GM21447 (cell line): Measurements from ENCODE around the gene CHI3L2.

Experiments
- ATAC-seq: cut with Tn5 transposase; IDR thresholded peaks from one replicate; pipeline ENCODE4 v1.9.1; 2021; ENCODE audit not compliant: unreplicated experiment

The CHI3L2 gene

DNA sequence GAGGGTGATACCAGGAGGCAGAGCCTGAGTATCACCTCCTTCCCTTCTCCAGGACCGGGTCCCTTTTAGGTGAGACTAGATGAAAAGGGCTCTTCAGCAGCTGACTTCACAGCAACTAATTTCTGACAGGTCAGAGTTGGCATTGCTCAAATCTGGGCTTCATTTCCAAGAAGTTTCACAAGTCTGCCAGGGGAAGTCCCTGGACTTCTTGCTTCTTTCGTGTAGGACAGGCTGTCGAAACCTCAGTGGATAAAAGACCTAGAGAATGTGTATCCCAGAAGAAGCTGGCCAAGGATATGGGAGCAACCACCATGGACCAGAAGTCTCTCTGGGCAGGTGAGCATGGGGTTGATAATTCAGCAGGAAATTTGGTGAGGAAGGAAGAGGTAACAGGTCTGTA lies at the start of gene CHI3L2:
CHI3L2 (plus strand) TSS at position 280 of the 400 bp plus-strand sequence; CDS start at position 297, 17 bp downstream.
- ATAC-seq: no peak

GRCh38 chr1:111179968-111180533 lies 47.5 kb upstream of the CHI3L2 start:
- no peak for ATAC-seq

- ATAC-seq: no peak
These were observed 45.5 kb upstream of the CHI3L2 start for GRCh38 chr1:111182052-111182451.

- no peak for ATAC-seq
These were observed 44.0 kb upstream of the CHI3L2 start for GRCh38 chr1:111183308-111184069.

- ATAC-seq: no peak
These were observed 42.9 kb upstream of the CHI3L2 start for GRCh38 chr1:111184663-111185062.

GRCh38 chr1:111190931-111191451 lies 36.5 kb upstream of the CHI3L2 start:
- ATAC-seq: no peak

GRCh38 chr1:111191496-111191895 lies 36.0 kb upstream of the CHI3L2 start:
- ATAC-seq: no peak

DNA sequence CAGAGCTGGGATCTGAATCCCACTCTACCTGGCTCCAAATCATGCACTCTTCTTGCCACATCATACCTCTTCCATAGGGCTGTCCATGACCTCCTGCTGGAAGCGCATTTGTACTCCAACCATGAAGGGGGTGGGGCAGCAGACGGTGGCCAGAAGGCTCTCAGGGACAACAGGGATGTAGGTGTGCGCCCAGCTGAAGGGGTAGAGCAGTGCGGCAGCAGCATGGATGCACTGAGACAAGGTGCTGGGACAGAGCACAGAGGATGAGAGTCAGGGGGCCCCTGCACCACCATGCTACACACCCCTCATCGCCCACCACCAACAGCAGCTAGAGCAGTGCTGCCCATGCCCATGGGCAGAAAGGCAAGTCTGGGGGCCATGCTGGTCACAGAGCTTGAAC lies 35.4 kb upstream of the CHI3L2 start:
- no peak for ATAC-seq

- ATAC-seq: no peak
These were observed 34.6 kb upstream of the CHI3L2 start for GRCh38 chr1:111192658-111193519.

DNA sequence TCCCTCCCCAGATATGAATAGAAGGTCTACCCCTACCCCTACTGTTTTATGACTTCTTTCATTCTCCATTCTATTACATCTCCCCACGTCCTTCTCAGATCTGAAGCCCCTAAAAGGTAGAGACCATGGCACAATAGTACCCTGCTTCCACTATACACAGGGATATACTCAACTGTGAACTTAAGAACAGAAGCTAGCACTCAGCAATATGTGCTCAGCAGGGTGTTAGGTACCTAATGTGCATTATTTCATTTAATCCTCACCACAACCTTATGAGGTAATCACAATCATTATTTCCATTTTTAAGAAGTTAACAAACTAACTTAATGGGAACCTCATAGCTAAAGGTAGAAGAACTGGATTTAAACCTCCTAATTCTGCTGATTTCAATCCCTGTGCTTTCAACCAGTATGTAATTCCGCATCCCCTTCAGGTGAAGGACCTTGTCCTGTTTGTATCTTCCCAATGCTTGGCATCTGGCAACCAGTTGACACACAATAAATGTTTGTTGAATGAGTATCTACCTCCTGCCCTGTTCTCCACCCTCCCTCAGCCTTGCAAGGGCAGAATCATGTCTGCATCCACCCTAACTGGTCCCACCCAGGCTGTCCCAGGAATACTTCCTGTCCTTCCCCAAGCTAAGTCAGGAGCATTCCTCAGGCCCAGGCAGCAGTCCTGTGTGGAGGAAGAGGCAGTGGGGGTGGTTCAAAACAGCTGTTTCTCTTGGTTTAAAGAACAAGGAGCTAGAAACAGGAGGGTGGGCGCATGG lies 33.6 kb upstream of the CHI3L2 start:
- no peak for ATAC-seq

GRCh38 chr1:111195002-111195684 lies 32.4 kb upstream of the CHI3L2 start:
- no peak for ATAC-seq

DNA sequence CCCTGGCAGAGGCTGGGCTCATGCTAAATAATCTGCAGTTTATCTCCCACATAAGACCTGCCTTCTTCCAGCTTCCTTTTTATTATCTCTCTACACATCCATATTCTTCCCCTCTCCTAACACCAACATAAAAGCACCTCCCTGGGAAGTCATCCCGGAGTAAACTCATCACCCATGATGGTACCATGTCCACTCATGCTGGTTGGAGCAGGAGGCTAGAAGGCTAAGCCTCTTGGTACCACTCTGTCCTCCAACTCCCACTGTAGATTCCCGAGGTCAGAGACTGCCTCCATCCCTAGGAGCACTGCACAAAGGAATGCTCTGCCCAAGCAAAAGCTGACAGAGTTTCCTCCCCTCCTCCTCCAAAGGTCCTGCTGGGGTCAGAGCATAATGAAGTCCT lies 31.3 kb upstream of the CHI3L2 start:
- ATAC-seq: no peak

DNA sequence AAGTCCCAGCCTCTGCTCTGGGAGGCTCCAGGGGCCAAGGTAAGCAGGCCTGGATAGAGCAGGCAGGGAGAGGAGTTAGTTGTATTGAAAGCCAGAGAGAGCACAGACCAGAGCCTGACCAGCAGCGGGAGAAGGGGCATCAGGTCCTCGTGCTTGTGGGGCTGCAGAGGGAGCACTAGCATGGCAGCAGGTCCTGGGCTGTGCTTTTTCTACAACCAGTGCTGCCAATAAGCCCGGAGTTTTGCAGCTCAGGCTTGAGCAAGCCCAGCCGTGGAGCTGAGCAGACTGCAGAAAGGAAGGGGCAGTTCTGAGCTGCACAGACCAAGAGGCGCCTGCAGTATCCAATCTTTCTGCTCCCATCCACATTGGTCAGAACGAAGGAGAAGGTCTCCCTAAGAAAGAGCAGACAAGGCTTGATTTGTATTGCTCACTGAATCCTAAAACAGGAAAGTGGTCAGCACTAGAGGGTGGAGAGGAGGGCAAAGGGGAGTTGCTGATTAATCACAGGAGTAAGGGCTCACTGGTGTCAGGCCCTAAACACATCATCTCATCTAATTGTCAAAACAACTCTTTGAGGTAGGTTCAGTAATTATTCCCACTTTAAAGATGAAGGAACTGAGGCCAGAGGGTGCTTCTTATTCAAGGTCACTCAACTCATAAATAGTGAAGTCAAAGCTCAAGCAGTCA lies 29.8 kb upstream of the CHI3L2 start:
- peak; percentile 37 for ATAC-seq

DNA sequence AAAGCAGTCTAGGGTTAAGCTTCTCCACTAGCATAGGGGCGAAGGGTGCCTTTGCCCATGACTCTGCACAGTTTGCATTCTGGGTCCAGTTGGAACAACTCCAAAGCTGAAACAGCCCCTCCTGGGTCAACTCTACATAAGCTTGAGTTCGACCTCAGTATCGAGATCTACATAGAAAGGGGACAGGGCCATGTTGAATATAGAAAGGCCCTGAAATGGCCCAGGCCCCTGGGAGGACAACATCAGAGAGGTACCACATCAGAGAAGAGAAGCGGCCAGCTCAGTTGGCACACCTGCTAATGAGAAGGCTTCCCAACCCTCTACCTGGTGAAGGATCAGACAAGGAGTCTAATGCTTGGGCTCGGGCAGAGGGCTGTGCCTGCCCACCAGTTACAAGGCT lies 28.7 kb upstream of the CHI3L2 start:
- ATAC-seq: no peak

DNA sequence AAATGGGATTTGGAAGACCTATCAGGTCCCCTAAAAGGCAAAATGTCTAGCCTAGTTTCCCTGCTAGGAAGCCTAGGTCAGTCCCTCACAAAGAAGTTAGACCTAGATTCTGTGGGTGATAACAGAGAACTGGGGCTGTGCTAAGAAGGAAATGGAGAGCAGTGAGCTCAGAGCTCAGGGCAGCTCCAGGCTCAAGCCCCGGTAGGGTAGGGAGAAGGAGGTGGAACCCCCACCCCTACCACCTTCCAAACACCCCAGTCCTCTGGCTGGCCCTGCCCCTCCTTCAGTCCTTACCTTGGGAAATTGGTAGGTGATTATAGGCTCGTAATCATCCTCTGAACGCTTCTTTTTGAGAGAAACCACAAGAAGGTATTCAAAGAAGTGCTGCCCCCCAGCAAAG lies 28.2 kb upstream of the CHI3L2 start:
- ATAC-seq: no peak

DNA sequence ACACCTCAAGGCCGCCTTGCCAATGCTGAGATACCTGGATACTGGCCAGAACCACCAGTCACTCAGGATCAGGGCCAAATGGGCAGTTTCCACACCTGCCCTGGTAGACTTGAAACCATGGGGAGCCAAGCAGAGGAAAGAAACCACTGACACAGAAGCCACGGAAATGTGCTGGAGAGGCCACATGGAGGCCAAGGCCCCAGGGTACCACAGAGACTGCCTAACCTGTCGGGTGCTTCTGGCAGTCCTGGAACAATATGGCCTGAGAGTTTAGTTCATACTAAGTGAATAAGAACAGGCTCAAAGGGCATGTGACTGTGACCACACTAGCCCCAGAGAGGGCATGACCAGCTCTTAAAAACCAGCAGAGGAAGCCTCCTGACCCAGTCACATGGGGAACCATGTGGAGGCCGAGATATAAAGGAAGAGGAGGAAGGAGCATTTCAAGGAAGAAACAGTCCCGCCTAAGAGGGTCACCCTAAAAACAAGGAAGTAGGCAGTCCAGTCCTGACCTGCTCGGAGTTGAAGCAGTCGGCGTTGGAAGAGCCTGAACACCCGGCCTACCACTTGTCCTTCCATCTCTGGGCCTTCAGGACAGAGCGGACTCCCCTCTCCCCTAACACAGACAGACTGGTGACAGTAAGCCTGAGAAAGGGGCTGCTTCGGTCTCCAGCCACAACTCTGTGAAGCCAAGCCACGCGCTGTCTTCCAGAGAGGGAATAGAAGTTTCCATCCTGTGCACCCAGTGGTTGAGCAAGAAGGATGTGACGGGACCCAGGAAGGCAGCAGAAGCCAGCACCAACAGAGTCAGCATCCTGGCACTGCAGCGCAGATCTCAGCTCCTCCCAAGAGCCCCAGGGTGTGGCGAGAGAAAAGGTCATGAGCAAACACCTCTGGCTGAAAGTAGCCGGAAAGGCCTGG lies 27.4 kb upstream of the CHI3L2 start, which contains the start of gene DENND2D:
DENND2D (minus strand) TSS at position 766 of the 921 bp plus-strand sequence; CDS start at position 579, 187 bp downstream.
- ATAC-seq: no peak

- ATAC-seq: no peak
These were observed 26.7 kb upstream of the CHI3L2 start for GRCh38 chr1:111200802-111201161.

DNA sequence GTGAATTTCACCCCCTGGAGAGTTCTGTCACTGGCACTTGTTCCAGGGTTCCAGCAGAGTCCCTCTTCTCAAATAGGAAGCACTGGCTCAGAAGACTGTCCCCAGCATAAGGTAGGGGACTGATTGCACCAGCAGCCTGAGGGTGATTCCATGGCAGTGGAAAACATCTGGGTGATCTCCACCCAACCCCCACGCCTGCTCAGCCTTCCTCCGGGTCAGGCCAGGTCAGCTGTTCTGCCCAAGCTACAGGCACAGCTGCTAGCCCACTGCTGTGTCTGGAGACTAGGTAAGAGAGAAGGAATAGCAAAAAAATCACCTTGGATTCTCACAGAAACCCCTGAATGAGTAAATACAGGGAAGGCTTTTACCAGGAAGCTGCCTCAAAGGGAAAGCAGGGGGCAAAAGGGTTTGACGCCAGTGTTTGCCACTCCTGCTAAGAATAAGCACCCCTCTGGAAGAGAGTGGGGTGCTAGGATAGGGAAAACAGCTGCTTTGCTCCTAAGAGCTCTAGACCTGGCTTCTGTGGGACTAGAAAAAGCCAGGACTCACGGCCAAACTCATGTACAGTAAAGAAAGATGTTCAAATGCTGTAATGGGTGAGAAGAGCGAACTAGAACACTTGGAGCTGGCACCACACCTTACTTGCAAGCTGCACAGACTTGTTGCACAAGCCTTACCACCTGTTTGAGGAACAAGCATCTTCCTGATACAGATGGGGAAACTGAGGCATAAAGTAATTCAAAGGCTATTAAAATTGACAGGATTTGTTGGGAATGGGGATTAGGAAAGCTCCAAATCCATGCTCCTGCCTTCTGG lies 26.0 kb upstream of the CHI3L2 start:
- ATAC-seq: no peak
